H9 (cell line): ENCODE data around the gene STX8. TPM values are rescaled to one million over a fixed set of nuclear protein-coding genes. Genes with fewer than 3 reads are reported as not detected.

Experiments
- DNase-seq: peaks from one replicate; pipeline ENCODE4 v3.0.0-alpha.2; 2017
- H2AFZ ChIP-seq: one replicate; pipeline ENCODE4 v1.6.1; 2013; ENCODE audit warnings: mild to moderate bottlenecking, low read length, control low read depth, moderate library complexity
- H2AK5ac ChIP-seq: 2 replicates; pipeline ENCODE4 v1.6.1; 2013; ENCODE audit warnings: low read length, control low read depth, mixed read lengths; ENCODE audit not compliant: insufficient read length
- H2BK120ac ChIP-seq: one replicate; pipeline ENCODE4 v1.6.1; 2013; ENCODE audit warnings: low read depth, mild to moderate bottlenecking, low read length, control low read depth, inconsistent platforms; ENCODE audit not compliant: poor library complexity, severe bottlenecking
- H2BK12ac ChIP-seq: 2 replicates; pipeline ENCODE4 v1.6.1; 2013; ENCODE audit warnings: low read length, control low read depth, mixed read lengths, low read depth; ENCODE audit not compliant: insufficient read length
- H2BK15ac ChIP-seq: 2 replicates; pipeline ENCODE4 v1.6.1; 2013; ENCODE audit warnings: low read depth, low read length, control low read depth
- H2BK20ac ChIP-seq: one replicate; pipeline ENCODE4 v1.6.1; 2013; ENCODE audit warnings: low read depth, mild to moderate bottlenecking, low read length, control low read depth, inconsistent platforms; ENCODE audit not compliant: poor library complexity, severe bottlenecking
- H2BK5ac ChIP-seq: 2 replicates; pipeline ENCODE4 v1.6.1; 2013; ENCODE audit warnings: low read length, control low read depth, mixed read lengths; ENCODE audit not compliant: insufficient read length
- H3K14ac ChIP-seq: 2 replicates; pipeline ENCODE4 v1.6.1; 2013; ENCODE audit warnings: low read length, control low read depth; ENCODE audit not compliant: insufficient read depth
- H3K18ac ChIP-seq: 2 replicates; pipeline ENCODE4 v1.6.1; 2013; ENCODE audit warnings: low read depth, mild to moderate bottlenecking, mixed read lengths, low read length, control low read depth; ENCODE audit not compliant: insufficient read length
- H3K23ac ChIP-seq: 2 replicates; pipeline ENCODE4 v1.6.1; 2013; ENCODE audit warnings: low read length, control low read depth, mixed read lengths, low read depth; ENCODE audit not compliant: insufficient read length
- H3K23me2 ChIP-seq: 2 replicates; pipeline ENCODE4 v1.6.1; 2013; ENCODE audit warnings: low read depth, mild to moderate bottlenecking, mixed read lengths, low read length, control low read depth; ENCODE audit not compliant: insufficient read length, poor library complexity, severe bottlenecking
- H3K27ac ChIP-seq: 2 replicates; pipeline ENCODE4 v1.5.1; 2013; ENCODE audit warnings: low read length, control low read depth, mixed read lengths, low read depth; ENCODE audit not compliant: insufficient read length
- H3K27me3 ChIP-seq: 2 replicates; pipeline ENCODE4 v1.6.1; 2013; ENCODE audit warnings: low read length, control low read depth, inconsistent platforms; ENCODE audit not compliant: insufficient read depth
- H3K4ac ChIP-seq: 2 replicates; pipeline ENCODE4 v1.6.1; 2013; ENCODE audit warnings: low read depth, mild to moderate bottlenecking, control low read depth, inconsistent platforms, low read length, moderate library complexity
- H3K4me1 ChIP-seq: 2 replicates; pipeline ENCODE4 v1.6.1; 2013; ENCODE audit warnings: low read length, control low read depth, inconsistent platforms; ENCODE audit not compliant: insufficient read depth
- H3K4me2 ChIP-seq: 2 replicates; pipeline ENCODE4 v1.6.1; 2013; ENCODE audit warnings: low read length, control low read depth, mixed read lengths; ENCODE audit not compliant: insufficient read length, insufficient read depth
- H3K56ac ChIP-seq: 2 replicates; pipeline ENCODE4 v1.6.1; 2013; ENCODE audit warnings: low read depth, mild to moderate bottlenecking, mixed read lengths, low read length, control low read depth; ENCODE audit not compliant: insufficient read length
- H3K79me1 ChIP-seq: 2 replicates; pipeline ENCODE4 v1.6.1; 2013; ENCODE audit warnings: low read depth, mild to moderate bottlenecking, moderate library complexity, low read length, control low read depth, inconsistent platforms; ENCODE audit not compliant: insufficient read depth, poor library complexity, severe bottlenecking
- H3K79me2 ChIP-seq: 2 replicates; pipeline ENCODE4 v1.6.1; 2013; ENCODE audit warnings: low read length, control low read depth, inconsistent platforms; ENCODE audit not compliant: insufficient read depth
- H3K9ac ChIP-seq: 2 replicates; pipeline ENCODE4 v1.6.1; 2013; ENCODE audit warnings: low read length, control low read depth, mixed read lengths; ENCODE audit not compliant: insufficient read length; ENCODE audit errors: extremely low read depth
- H3K9me3 ChIP-seq: one replicate; pipeline ENCODE4 v1.6.1; 2013; ENCODE audit warnings: low read depth, low read length, inconsistent platforms; ENCODE audit not compliant: control insufficient read depth
- H3T11ph ChIP-seq: one replicate; pipeline ENCODE4 v1.6.1; 2013; ENCODE audit warnings: mild to moderate bottlenecking, low read length, control low read depth, inconsistent platforms
- H4K20me1 ChIP-seq: one replicate; pipeline ENCODE4 v1.6.1; 2013; ENCODE audit not compliant: control insufficient read depth, insufficient read length, insufficient read depth
- H4K5ac ChIP-seq: 2 replicates; pipeline ENCODE4 v1.6.1; 2013; ENCODE audit warnings: low read depth, mild to moderate bottlenecking, mixed read lengths, low read length, control low read depth; ENCODE audit not compliant: insufficient read length
- H4K8ac ChIP-seq: replicated peaks from 2 replicates; pipeline ENCODE4 v1.6.1; 2013; ENCODE audit warnings: low read length, control low read depth, mixed read lengths, low read depth; ENCODE audit not compliant: insufficient read length
- H4K91ac ChIP-seq: 2 replicates; pipeline ENCODE4 v1.6.1; 2013; ENCODE audit warnings: low read depth, mild to moderate bottlenecking, moderate library complexity, mixed read lengths, low read length, control low read depth; ENCODE audit not compliant: insufficient read length
- H3K27ac Mint-ChIP-seq, 3 experiments: 2 replicates in 2 of 3; 3 replicates in 1 of 3; pipeline ENCODE4 v1.8.0; 2020 to 2021; ENCODE audit warnings: mixed read lengths in 3 of 3, mild to moderate bottlenecking in 1 of 3, moderate library complexity in 1 of 3
- H3K27me3 Mint-ChIP-seq: 2 replicates; pipeline ENCODE4 v1.8.0; 2021; ENCODE audit warnings: low read depth, mild to moderate bottlenecking, moderate library complexity, mixed read lengths
- H3K36me3 Mint-ChIP-seq, 3 experiments: 2 replicates in 2 of 3; 3 replicates in 1 of 3; pipeline ENCODE4 v1.8.0; 2020 to 2021; ENCODE audit warnings: low read depth in 3 of 3, mixed read lengths in 3 of 3; ENCODE audit not compliant: insufficient read depth in 1 of 3
- H3K4me1 Mint-ChIP-seq, 2 experiments: 2 replicates each; pipeline ENCODE4 v1.8.0; 2020; ENCODE audit warnings: mixed read lengths in 2 of 2
- H3K4me3 Mint-ChIP-seq, 2 experiments: 2 replicates in 1 of 2; 3 replicates in 1 of 2; pipeline ENCODE4 v1.8.0; 2020 to 2021; ENCODE audit warnings: mild to moderate bottlenecking in 2 of 2, mixed read lengths in 2 of 2, moderate library complexity in 1 of 2
- H3K9me3 Mint-ChIP-seq, 2 experiments: 2 replicates in 1 of 2; 3 replicates in 1 of 2; pipeline ENCODE4 v1.8.0; 2020; ENCODE audit warnings: mild to moderate bottlenecking in 2 of 2, mixed read lengths in 2 of 2, moderate library complexity in 1 of 2
- CTCF ChIP-seq: fragments of 200-600 bp; sonication (generic); conservative IDR thresholded peaks from 3 replicates; pipeline ENCODE4 v1.8.0; 2021; ENCODE audit warnings: antibody characterized with exemption, mild to moderate bottlenecking
- WGBS: extraction: QIAGEN DNeasy Blood & Tissue Kit; methylation state at CpG from one replicate; pipeline ENCODE4 v1.1.7; 2013; ENCODE audit warnings: missing lambda C conversion rate, low lambda C conversion rate, mixed read lengths; ENCODE audit not compliant: insufficient read length; ENCODE audit errors: extremely low coverage; 5-methylcytosine and 5-hydroxymethylcytosine counted together
- total RNA-seq: library from RNA; stranded (reverse); gene quantifications from 2 replicates; pipeline ENCODE4 v1.2.1, GENCODE V29; 2021

Gene STX8
- total RNA-seq, 1 experiment from 2014 or later, result 55.1 TPM

GRCh38 chr17:9227819-9228407 lies 347.7 kb downstream of the STX8 start:
- Histone ChIP-seq H3K27me3 (no peaks in the 10 kb centered on the region), H3T11ph (no peak overlapping the region), H3K79me2 (no peaks in the 10 kb centered on the region), H4K5ac (no peak overlapping the region), H2BK15ac (no peak overlapping the region), H2AK5ac (no peak overlapping the region), H3K9me3 (no peaks in the 10 kb centered on the region), H3K4ac (no peak overlapping the region), H2BK12ac (no peak overlapping the region), H3K18ac (no peak overlapping the region), H4K20me1 (peaks cover 6% of the 10 kb centered on the region), H3K56ac (no peak overlapping the region), H3K27ac (no peak overlapping the region), H3K79me1 (no peaks in the 10 kb centered on the region), H3K23me2 (no peaks in the 10 kb centered on the region), H2BK20ac (no peak overlapping the region), H3K23ac (no peak overlapping the region), H3K14ac (peak overlapping the region; percentile 58), H2BK5ac (no peak overlapping the region), H2AFZ (no peak overlapping the region), H4K8ac (no peak overlapping the region), H3K4me1 (no peaks in the 10 kb centered on the region; the same call in 1 of the 2 replicates), H3K4me2 (no peak overlapping the region), H2BK120ac (no peak overlapping the region), H4K91ac (no peak overlapping the region), H3K9ac (no peak overlapping the region)
- Mint-ChIP-seq H3K4me3 (no peak overlapping the region), H3K36me3 (no peaks in the 10 kb centered on the region), H3K4me1 (peaks cover 2% of the 10 kb centered on the region in 2 experiments; a peak in 3 of 4 replicates), H3K9me3 (no peaks in the 10 kb centered on the region), H3K27me3 (no peaks in the 10 kb centered on the region; the same call in 1 of the 2 replicates), H3K27ac (no peak overlapping the region)
- 100% methylated on average over 3 of the region's 13 CpGs for WGBS
- no peak for TF ChIP-seq CTCF
- DNase-seq, result no peak
